HCT116 (cell line): ENCODE results near the gene ZNF41. TPM values are rescaled to one million over a fixed set of nuclear protein-coding genes. Genes with fewer than 3 reads are reported as not detected.

Experiments used
- ATAC-seq: fragments of 200-7000 bp; cut with Tn5 transposase; 2 replicates; pipeline ENCODE4 v1.9.1; 2020; ENCODE audit warnings: mild to moderate bottlenecking, moderate library complexity
- BruUV-seq: library from RNA; stranded (reverse); fragments of 400-500 nt; replicated peaks from 2 replicates; lab custom pipeline; 2021; lab: Mats Ljungman, UMichigan
- CTCF ChIA-PET: fragments of 300-600 bp; sonication (Branson Sonifier 250); formaldehyde crosslinking; loops from one replicate; lab custom pipeline; 2021; ENCODE audit warnings: antibody characterized with exemption; lab: Charles Lee
- POLR2A ChIA-PET: fragments of 300-600, 350-600 bp; sonication (Branson Sonifier 250); formaldehyde crosslinking; loops from one replicate; lab custom pipeline; 2021; ENCODE audit warnings: antibody characterized with exemption; lab: Charles Lee
- RAD21 ChIA-PET, 2 experiments: fragments of 300-600 bp; sonication (Branson Sonifier 250); formaldehyde crosslinking; loops; one replicate each; lab custom pipeline; 2023; ENCODE audit warnings: low total read pairs in 2 of 2; ENCODE audit not compliant: uncharacterized antibody in 2 of 2, unreplicated experiment in 2 of 2, low non-redundant PET in 1 of 2; lab: Charles Lee
- DNase-seq: peaks from one replicate; pipeline ENCODE4 v3.0.0-alpha.2; 2010; ENCODE audit warnings: low read depth, low spot score
- H2AFZ ChIP-seq: fragments of 200-600 bp; shearing (Covaris generic), sonication (generic); 2 replicates; pipeline ENCODE4 v1.6.1; 2017; ENCODE audit warnings: low read depth, mixed run types, mixed read lengths, antibody characterized with exemption, low read length; ENCODE audit not compliant: poor library complexity, severe bottlenecking
- H3K27ac ChIP-seq: 2 replicates; pipeline ENCODE4 v1.5.1; 2012; ENCODE audit warnings: low read depth, low read length
- H3K27me3 ChIP-seq: fragments of 200-600 bp; sonication (generic); 2 replicates; pipeline ENCODE4 v1.6.1; 2016; ENCODE audit warnings: mixed run types, low read length, mixed read lengths; ENCODE audit not compliant: insufficient read depth
- H3K36me3 ChIP-seq, 2 experiments: fragments of 200-500 bp in 1 of 2; fragments of 200-600 bp in 1 of 2; sonication (Bioruptor generic) in 1 of 2; sonication (generic) in 1 of 2; 2 replicates each; pipeline versions ENCODE4 v1.5.1 to v1.6.1; 2014 to 2016; ENCODE audit warnings: low read length in 2 of 2, inconsistent platforms in 1 of 2, mixed read lengths in 1 of 2, mixed run types in 1 of 2; ENCODE audit not compliant: insufficient read depth in 2 of 2, control insufficient read depth in 1 of 2
- H3K4me1 ChIP-seq, 2 experiments: fragments of 200-600 bp in 1 of 2; sonication (generic) in 1 of 2; 2 replicates each; pipeline versions ENCODE4 v1.5.1 to v1.6.1; 2012 to 2017; ENCODE audit warnings: low read length in 2 of 2, inconsistent platforms in 1 of 2, mild to moderate bottlenecking in 1 of 2, mixed read lengths in 1 of 2, mixed run types in 1 of 2, moderate library complexity in 1 of 2; ENCODE audit not compliant: insufficient read depth in 2 of 2, control insufficient read depth in 1 of 2
- H3K4me2 ChIP-seq: fragments of 200-600 bp; sonication (generic); 2 replicates; pipeline ENCODE4 v1.6.1; 2017; ENCODE audit warnings: mixed run types, low read length, mixed read lengths
- H3K4me3 ChIP-seq, 2 experiments: fragments of 200-600 bp in 1 of 2; sonication (generic) in 1 of 2; replicated peaks in 1 of 2; 2 replicates each; pipeline ENCODE4 v1.5.1; 2011 to 2016; ENCODE audit warnings: low read length in 2 of 2, control low read depth in 1 of 2, low read depth in 1 of 2, mild to moderate bottlenecking in 1 of 2, mixed read lengths in 1 of 2, mixed run types in 1 of 2
- H3K79me2 ChIP-seq: fragments of 200-600 bp; sonication (generic); 2 replicates; pipeline ENCODE4 v1.6.1; 2017; ENCODE audit warnings: mild to moderate bottlenecking, mixed run types, low read length, moderate library complexity, mixed read lengths; ENCODE audit not compliant: insufficient read depth
- H3K9ac ChIP-seq: fragments of 200-600 bp; sonication (generic); 2 replicates; pipeline ENCODE4 v1.6.1; 2016; ENCODE audit warnings: low read length, mixed read lengths
- H3K9me2 ChIP-seq: fragments of 200-600 bp; sonication (generic), shearing (Covaris generic); 2 replicates; pipeline ENCODE4 v1.6.1; 2017; ENCODE audit warnings: mixed run types, mild to moderate bottlenecking, moderate library complexity; ENCODE audit not compliant: insufficient read depth
- H3K9me3 ChIP-seq, 2 experiments: fragments of 200-500 bp in 1 of 2; fragments of 200-600 bp in 1 of 2; sonication (Bioruptor generic) in 1 of 2; sonication (generic) in 1 of 2; 2 replicates each; pipeline ENCODE4 v1.6.1; 2014 to 2017; ENCODE audit warnings: low read length in 2 of 2, mixed read lengths in 2 of 2, inconsistent platforms in 1 of 2, low read depth in 1 of 2, mild to moderate bottlenecking in 1 of 2, mixed run types in 1 of 2, moderate library complexity in 1 of 2; ENCODE audit not compliant: control insufficient read depth in 1 of 2, insufficient read depth in 1 of 2
- H4K20me1 ChIP-seq: fragments of 200-600 bp; sonication (generic), shearing (Covaris generic); 2 replicates; pipeline ENCODE4 v1.6.1; 2017; ENCODE audit warnings: mixed run types, mild to moderate bottlenecking, moderate library complexity; ENCODE audit not compliant: insufficient read depth
- ATF3 ChIP-seq: IDR thresholded peaks from 2 replicates; pipeline ENCODE4 v1.6.1; 2012
- CBX3 ChIP-seq: IDR thresholded peaks from 2 replicates; pipeline ENCODE4 v1.6.1; 2012; ENCODE audit warnings: low read depth
- EGR1 ChIP-seq: IDR thresholded peaks from 2 replicates; pipeline ENCODE4 v1.6.1; 2012; ENCODE audit warnings: low read depth
- ELF1 ChIP-seq: IDR thresholded peaks from 2 replicates; pipeline ENCODE4 v1.6.1; 2012; ENCODE audit warnings: low read depth, borderline replicate concordance
- EZH2 ChIP-seq: fragments of 200-600 bp; sonication (generic); IDR thresholded peaks from 2 replicates; pipeline ENCODE4 v1.6.1; 2017; ENCODE audit warnings: antibody characterized with exemption, mixed run types
- EZH2phosphoT487 ChIP-seq: fragments of 200-600 bp; IDR thresholded peaks from 2 replicates; pipeline ENCODE4 v1.6.1; 2018; ENCODE audit warnings: antibody characterized with exemption, borderline replicate concordance
- FOSL1 ChIP-seq: IDR thresholded peaks from 2 replicates; pipeline ENCODE4 v1.6.1; 2012; ENCODE audit warnings: low read depth
- JUND ChIP-seq: IDR thresholded peaks from 2 replicates; pipeline ENCODE4 v1.6.1; 2012
- POLR2A ChIP-seq: IDR thresholded peaks from 2 replicates; pipeline ENCODE4 v1.7.0; 2011; ENCODE audit warnings: borderline replicate concordance; ENCODE audit not compliant: insufficient read depth, insufficient read length; ENCODE audit errors: extremely low read depth
- POLR2AphosphoS5 ChIP-seq: IDR thresholded peaks from 2 replicates; pipeline ENCODE4 v1.6.1; 2011; ENCODE audit warnings: mild to moderate bottlenecking, low read depth, low read length, moderate library complexity
- RAD21 ChIP-seq: IDR thresholded peaks from 2 replicates; pipeline ENCODE4 v1.6.1; 2012; ENCODE audit warnings: low read depth, mild to moderate bottlenecking
- REST ChIP-seq: IDR thresholded peaks from 2 replicates; pipeline ENCODE4 v1.6.1; 2012; ENCODE audit warnings: low read depth
- SIN3A ChIP-seq: IDR thresholded peaks from 2 replicates; pipeline ENCODE4 v1.6.1; 2012; ENCODE audit warnings: low read depth
- SRF ChIP-seq: IDR thresholded peaks from 2 replicates; pipeline ENCODE4 v1.6.1; 2012; ENCODE audit warnings: low read depth
- TCF7L2 ChIP-seq: IDR thresholded peaks from 2 replicates; pipeline ENCODE4 v1.7.0; 2011; ENCODE audit warnings: borderline replicate concordance, inconsistent platforms; ENCODE audit not compliant: insufficient read depth, insufficient read length; ENCODE audit errors: extremely low read depth
- ZBTB33 ChIP-seq: IDR thresholded peaks from 2 replicates; pipeline ENCODE4 v1.6.1; 2011; ENCODE audit warnings: mild to moderate bottlenecking, low read length, moderate library complexity; ENCODE audit not compliant: insufficient replicate concordance; ENCODE audit errors: extremely low read depth
- intact Hi-C: fragments of 100-400 bp; cut with micrococcal nuclease; formaldehyde crosslinking; loops from 2 replicates; pipeline ENCODE4 v1.10.0; 2022
- total RNA-seq: library from RNA; stranded (reverse); gene quantifications from one replicate; pipeline ENCODE4 v1.2.1, GENCODE V29; 2021; ENCODE audit not compliant: unreplicated experiment

ZNF41 gene
- total RNA-seq, 1 experiment from 2014 or later = 7.4 TPM

GRCh38 chrX:47500554-47500953, 17.5 kb upstream of the ZNF41 start:
- H3K9me2 ChIP-seq = no peaks in the 10 kb centered on the region
- H4K20me1 ChIP-seq = no peaks in the 10 kb centered on the region
- ATAC-seq (no peak), DNase-seq (no peak)
- ChIA-PET CTCF (interaction anchor here (0.8 to 1.4 kb wide), 2 partner anchors 22 to 23 kb away, joined by 3 read pairs; no protein-coding TSS in a partner anchor), RAD21 (no interaction called here), POLR2A (no interaction called here)
- no peak overlapping the region for H3K9ac ChIP-seq
- H3K27me3 ChIP-seq = no peaks in the 10 kb centered on the region
- no peak overlapping the region for H3K4me2 ChIP-seq
- H3K36me3 ChIP-seq = no peaks in the 10 kb centered on the region
- H2AFZ ChIP-seq = no peak overlapping the region
- H3K4me3 ChIP-seq = no peak overlapping the region
- BruUV-seq = no TSS peak
- intact Hi-C loops = no loop called here
- no peak for TF ChIP-seq FOSL1
- TF ChIP-seq RAD21 = no peak
- TF ChIP-seq EZH2phosphoT487 = no peak
- no peak for TF ChIP-seq TCF7L2
- TF ChIP-seq EZH2 = no peak
- TF ChIP-seq CBX3 = no peak
- no peak for TF ChIP-seq POLR2A
- TF ChIP-seq ELF1 = no peak
- TF ChIP-seq SRF = no peak
- no peak for TF ChIP-seq EGR1
- TF ChIP-seq ATF3 = no peak
- TF ChIP-seq POLR2AphosphoS5 = no peak
- H3K9me3 ChIP-seq = no peaks in the 10 kb centered on the region
- H3K79me2 ChIP-seq = no peaks in the 10 kb centered on the region
- peaks cover 0 to 2% of the 10 kb centered on the region in 2 experiments; a peak in 1 of 4 replicates for H3K4me1 ChIP-seq
- no peak overlapping the region for H3K27ac ChIP-seq

- no peak overlapping the region for H3K4me2 ChIP-seq
- H3K9me3 ChIP-seq = no peaks in the 10 kb centered on the region
- no peaks in the 10 kb centered on the region for H4K20me1 ChIP-seq
- intact Hi-C loops = loop anchor here (5.0 kb wide), 1 partner anchor 528 kb away; no protein-coding TSS in a partner anchor
- H3K36me3 ChIP-seq = no peaks in the 10 kb centered on the region
- ChIA-PET CTCF (interaction anchor here (1.4 kb wide), 1 partner anchor 25 kb away, joined by 3 read pairs; no protein-coding TSS in a partner anchor), POLR2A (no interaction called here), RAD21 (no interaction called here)
- H3K9ac ChIP-seq = no peak overlapping the region
- no peaks in the 10 kb centered on the region for H3K79me2 ChIP-seq
- no peak for DNase-seq
- H3K27ac ChIP-seq = no peak overlapping the region
- H2AFZ ChIP-seq = no peak overlapping the region
- TF ChIP-seq JUND (no peak), ELF1 (no peak), POLR2AphosphoS5 (no peak), EZH2phosphoT487 (no peak), REST (no peak), CBX3 (no peak), FOSL1 (no peak), SIN3A (no peak), ZBTB33 (no peak)
- ATAC-seq = no peak
- no TSS peak for BruUV-seq
- H3K4me1 ChIP-seq = peaks cover 0 to 2% of the 10 kb centered on the region in 2 experiments; a peak in 1 of 4 replicates
- H3K4me3 ChIP-seq = no peak overlapping the region
- H3K27me3 ChIP-seq = no peaks in the 10 kb centered on the region
- no peaks in the 10 kb centered on the region for H3K9me2 ChIP-seq
Observed at GRCh38 chrX:47499293-47499692, 16.3 kb upstream of the ZNF41 start.
